GM21619 (cell line): Measurements from ENCODE around the gene MAPKAPK2.

Experiments used
- ATAC-seq: cut with Tn5 transposase; IDR thresholded peaks from one replicate; pipeline ENCODE4 v1.9.1; 2021; ENCODE audit not compliant: unreplicated experiment

MAPKAPK2 gene

GRCh38 chr1:206660136-206660535 lies 24.6 kb upstream of the MAPKAPK2 start:
- no peak for ATAC-seq

GRCh38 chr1:206661161-206661820 lies 23.4 kb upstream of the MAPKAPK2 start:
- no peak for ATAC-seq

- no peak for ATAC-seq
These were observed 22.2 kb upstream of the MAPKAPK2 start for GRCh38 chr1:206662396-206663092.

DNA sequence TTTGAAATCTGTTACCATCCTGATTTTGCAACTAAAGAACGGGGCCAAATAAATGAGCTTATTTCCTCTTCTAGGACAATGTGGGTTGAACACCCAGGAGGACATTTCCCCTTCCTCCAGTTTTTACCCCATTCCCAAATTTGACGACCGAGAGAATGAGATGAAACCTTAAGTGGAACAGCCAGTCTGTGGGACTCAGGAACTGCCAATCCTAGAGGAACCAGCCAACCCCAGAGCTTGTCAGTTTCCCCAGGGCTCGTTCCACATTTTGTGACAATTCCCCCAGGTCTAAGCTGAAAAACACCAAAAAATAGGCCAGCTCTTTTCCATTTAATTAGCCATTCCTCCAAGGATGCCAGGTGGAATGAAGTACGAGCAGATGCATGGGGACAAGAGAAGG lies 21.3 kb upstream of the MAPKAPK2 start:
- no peak for ATAC-seq

- ATAC-seq = peak; percentile 52
These were observed 20.7 kb upstream of the MAPKAPK2 start for GRCh38 chr1:206663832-206664652.

GRCh38 chr1:206664740-206665139 lies 20.0 kb upstream of the MAPKAPK2 start:
- no peak for ATAC-seq

DNA sequence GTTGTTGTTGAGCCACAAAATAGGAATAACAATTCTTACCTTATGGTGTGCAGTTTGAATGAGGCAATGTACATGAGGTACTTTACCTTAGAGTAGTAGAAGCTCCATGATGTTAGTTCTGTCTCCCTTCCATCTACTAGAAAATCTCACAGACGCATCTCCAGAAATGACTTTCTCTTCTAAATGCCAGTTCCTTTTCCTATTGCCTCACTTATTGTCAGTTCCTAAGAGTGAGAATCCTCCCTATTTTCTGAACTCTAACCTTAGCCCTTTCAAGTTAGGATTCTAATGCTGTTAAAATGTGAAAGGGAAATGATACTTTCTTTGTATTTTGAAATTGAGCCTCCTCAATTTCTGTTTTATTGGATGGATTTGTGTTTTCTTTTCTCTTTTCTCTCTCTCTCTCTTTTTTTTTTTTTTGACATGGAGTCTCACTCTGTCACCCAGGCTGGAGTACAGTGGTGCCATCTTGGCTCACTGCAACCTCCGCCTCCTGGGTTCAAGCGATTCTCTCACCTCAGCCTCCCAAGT lies 18.6 kb upstream of the MAPKAPK2 start:
- ATAC-seq = no peak

DNA sequence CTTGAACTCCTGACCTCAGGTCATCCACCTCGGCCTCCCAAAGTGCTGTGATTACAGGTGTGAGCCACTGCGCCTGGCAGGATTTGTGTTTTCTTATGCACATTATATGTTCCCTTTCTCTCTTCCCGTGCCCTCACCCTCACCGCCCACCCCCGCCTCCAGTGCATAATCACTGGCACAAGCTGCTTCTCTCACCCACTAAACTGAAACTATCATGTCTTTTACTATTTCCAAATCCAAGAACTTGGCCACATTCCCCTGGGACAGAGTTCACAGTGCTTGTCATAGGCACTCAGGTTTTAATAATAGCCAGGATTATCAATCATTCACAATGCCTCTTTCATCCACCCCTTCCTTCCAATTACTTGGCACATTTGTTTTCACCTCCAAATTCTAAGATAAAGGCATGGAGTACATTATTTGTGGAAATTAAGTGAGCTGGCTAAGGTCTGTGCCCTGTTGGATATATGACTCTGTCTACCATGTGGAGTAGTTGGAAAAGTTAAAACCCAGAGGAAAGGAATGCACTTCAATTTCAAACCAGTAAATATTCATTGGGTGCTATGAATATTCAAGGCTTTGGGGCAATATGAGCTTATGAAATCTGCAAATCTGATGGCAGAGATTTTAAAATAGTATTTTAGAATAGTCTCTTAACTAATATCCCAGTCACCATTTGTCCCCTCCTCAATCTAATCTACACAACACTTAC lies 17.6 kb upstream of the MAPKAPK2 start:
- no peak for ATAC-seq

DNA sequence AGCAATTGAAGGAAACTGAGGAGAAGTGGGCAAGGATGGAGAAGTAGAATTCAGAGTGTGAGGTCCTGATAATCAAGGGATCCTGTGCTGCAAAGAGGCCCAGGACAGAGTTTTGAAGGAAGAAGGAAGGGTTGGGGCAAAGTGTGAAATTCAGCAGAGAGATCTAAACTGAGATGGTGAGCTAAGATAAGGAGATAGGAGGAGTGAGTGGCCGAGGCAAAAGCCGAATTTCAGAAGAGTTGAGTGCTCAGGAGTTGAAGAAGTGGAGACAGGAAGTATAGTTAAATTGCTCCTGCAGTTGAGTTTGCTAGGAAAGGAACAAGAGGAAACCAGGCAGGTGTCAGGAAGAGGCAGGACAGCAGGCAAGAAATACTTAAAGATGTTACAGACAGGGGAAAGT lies 16.4 kb upstream of the MAPKAPK2 start:
- no peak for ATAC-seq

GRCh38 chr1:206668874-206669410 lies 15.8 kb upstream of the MAPKAPK2 start:
- ATAC-seq = no peak

DNA sequence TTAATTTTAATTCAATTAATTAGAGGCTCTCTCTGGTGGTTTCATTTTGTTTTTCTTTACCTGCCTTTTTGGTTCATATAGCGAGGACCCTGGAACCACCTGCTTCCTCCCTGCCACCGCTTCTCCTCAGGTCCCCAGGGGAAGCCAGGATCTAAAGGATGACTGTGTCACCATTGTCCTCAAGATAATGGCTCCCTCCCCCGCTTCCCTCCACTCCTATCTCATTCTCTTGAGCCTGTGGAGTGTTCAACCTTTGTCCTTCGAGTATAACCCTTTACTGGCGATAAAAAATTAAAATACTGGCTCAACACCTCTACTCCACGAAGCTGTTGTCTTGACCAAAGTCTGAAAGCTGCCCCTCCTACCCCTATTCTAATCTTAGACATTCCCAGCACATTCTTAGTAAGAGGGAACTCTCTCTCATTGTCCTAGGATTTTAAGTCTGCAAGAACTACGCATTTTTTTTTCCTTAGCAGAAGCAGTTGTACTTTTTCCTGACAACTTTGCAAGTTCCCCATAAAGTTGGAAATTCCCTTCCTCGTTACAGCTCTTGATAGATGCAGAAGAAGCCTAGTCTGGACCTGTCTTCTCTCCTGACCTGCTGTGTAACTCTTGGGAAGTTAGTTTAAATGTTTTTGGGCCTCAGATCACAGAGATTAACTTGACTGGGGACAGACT lies 12.6 kb upstream of the MAPKAPK2 start:
- no peak for ATAC-seq

DNA sequence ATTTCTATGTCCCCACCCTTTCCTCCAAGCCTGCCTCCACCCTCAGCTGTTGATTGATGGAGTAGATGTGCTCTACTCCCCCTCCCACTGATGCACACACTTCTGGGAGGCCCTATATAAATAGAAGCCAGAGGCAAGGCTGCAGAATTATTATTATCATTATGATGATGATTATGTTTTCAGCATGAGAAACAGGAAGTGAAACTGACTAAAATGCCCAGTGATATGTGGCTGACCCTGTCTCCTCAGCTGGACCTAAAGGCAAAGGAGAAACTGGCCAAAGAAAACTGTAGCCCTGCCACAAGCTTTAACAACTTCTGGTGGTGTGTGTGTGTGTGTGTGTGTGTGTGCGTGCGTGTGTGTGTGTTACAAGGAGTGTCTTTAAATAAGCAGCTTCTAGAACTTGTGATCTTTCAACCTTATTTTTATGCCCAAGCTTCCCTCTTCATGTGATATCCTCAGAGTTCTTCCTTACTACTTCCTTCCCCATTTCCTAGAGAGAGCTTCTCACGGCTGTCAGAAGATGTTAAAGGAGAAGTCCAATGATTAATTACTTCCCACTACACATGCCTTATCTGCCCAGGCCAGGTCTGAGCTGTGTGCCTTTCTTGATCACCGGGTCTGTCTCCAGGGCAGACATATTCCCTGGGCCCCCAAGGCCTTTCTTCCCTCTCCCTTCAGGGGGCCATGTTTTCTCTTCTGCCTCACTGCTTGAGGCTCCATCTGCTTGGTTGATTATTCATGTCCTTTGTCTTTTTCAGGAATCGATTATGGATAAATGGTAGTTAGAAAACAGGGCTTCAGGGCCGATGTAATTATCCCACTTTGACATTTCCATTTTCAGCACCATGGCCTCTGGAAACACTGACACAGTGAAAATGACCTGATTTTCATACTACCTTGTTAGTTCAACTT lies 11.6 kb upstream of the MAPKAPK2 start:
- no peak for ATAC-seq

DNA sequence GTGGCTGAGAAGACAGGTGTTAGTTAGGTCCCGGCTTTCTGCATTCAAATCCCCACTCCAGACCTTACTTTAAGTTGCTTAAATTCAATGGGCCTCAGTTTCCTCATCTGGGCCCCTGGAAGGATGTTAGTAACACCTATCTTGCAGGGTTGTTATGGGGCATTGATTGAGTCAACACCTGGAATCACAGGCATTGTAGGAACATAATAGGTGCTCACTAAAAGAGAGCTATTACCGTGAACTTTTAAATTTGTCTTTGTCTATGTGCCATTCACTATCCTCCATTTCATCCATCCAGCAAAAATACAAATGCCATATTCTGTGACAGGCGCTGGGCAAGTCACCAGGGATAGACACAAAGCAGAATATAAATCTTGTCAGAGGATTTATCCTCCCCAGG lies 10.5 kb upstream of the MAPKAPK2 start:
- no peak for ATAC-seq

DNA sequence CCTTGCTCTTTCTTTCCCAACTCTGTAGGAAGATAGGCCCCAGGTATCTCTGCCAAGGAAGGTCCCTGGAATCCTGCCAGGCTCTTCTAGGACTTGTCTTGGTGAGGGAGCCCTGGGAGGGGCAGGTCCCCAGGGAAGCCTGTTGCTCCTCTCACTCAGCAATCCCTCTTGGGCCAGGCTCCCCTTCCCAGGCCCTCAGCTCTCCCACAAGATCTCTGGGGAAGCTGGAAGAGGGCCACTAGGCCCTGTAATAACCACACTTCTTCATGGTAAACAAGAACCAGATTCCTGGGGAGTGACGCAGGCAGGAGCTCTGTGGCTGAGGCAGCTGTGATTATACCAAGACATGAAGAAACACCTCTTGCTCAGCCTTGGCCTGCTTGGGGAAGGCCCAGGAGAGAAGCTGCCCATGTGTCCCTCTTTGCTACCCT lies 9.9 kb upstream of the MAPKAPK2 start:
- no peak for ATAC-seq

GRCh38 chr1:206676499-206676898 lies 8.2 kb upstream of the MAPKAPK2 start:
- no peak for ATAC-seq

GRCh38 chr1:206678490-206678889 lies 6.2 kb upstream of the MAPKAPK2 start:
- ATAC-seq = no peak

DNA sequence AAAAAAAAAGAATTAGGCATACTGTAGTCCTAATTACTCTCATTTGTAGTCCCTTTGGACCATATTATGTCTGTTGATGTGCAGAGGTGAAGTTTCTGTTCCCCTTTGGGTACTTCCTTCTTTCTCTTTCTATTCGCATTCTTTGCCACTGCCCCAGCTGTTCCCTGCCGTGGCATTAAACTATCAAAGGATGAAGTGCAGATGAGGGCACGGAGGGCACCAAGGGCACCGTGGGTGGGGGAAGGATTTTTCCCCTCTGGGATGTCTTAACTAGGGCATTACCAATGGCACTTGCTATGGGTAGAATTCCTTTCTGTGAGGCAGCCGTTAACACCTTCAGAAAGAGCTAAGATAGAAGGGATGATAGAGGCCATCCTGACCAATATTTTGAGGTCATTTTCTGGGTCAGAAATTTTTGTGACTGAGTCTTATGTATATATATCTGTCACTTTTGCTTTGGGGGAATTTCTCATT lies 4.9 kb upstream of the MAPKAPK2 start:
- ATAC-seq = peak; percentile 82

DNA sequence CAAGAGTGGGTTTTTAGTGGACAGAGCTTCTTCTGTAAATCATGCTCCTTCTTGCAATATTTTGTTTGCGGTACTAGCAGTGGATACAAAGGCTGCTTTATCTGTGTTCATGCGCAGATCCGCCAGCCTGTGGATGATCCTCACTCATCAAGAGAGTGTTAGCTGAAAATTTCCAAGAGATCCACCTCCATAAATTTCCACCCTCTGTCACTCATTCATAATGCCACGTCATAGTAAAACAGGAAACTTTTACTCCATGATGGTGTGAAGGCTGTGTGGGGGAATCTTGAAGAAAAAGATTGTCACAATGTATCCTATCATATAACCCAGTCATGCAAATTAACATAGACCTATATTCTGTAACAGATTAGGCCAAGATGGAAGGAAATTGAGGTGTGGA lies 4.4 kb upstream of the MAPKAPK2 start:
- ATAC-seq = no peak

DNA sequence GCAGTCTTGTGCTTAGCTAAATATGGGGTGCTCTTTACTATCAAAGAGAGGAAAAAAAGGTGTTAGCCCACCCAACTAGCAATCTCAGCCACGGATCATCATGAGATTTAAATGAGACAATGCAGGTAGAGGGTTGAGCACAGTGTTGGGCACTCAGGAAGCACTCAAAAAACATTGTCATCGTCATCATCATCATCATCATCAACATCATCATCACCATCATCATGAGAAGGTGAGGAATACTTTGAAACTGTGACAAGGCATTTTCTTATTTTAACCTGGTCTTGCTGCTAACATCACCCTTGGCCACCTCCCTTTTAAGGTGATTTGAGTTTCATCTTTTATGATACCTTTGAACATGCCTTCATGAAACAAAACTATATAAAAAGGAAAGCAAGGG lies 3.3 kb upstream of the MAPKAPK2 start:
- no peak for ATAC-seq
